ENCODE measurements around the gene DPP7.

The DPP7 gene

DNA sequence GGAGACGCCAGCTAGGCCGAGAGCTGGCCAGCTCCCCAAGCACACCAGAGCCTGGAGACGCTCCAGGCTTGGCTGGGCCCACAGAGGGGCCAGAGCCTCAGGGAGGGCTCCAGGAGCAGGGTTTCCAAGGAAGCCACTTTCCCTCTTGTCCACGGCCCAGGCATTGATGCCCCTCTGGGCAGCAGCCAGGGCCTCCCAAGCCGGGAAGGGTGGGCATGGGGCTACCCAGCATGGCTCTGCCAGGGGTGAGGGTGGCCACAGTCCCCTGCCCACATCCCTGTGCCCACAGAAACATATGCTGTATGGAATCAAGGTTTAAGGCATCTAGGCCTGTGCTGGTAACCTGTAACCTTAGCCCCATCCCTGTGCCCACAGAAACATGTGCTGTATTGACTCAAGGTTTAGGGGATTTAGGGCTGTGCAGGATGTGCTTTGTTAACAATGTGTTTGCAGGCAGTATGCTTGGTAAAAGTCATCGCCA is 1.5 kb upstream of the DPP7 start:
- no peak for DNase-seq (ENCODE audit: low read depth, low spot score)
- H3K4me3 ChIP-seq (ENCODE audit: low read length), result no peak overlapping the region

- no peak for DNase-seq (ENCODE audit: low read depth, low spot score)
- peak overlapping the region; percentile 57 for H3K4me3 ChIP-seq (ENCODE audit: low read length)
Measured at GRCh38 chr9:137115394-137116026, 977 bp upstream of the DPP7 start.

GRCh38 chr9:137114220-137114612 is 317 bp downstream of the DPP7 start:
- peak overlapping the region; percentile 57 for H3K4me3 ChIP-seq (ENCODE audit: low read length)
- DNase-seq (ENCODE audit: low read depth, low spot score), result no peak

DNA sequence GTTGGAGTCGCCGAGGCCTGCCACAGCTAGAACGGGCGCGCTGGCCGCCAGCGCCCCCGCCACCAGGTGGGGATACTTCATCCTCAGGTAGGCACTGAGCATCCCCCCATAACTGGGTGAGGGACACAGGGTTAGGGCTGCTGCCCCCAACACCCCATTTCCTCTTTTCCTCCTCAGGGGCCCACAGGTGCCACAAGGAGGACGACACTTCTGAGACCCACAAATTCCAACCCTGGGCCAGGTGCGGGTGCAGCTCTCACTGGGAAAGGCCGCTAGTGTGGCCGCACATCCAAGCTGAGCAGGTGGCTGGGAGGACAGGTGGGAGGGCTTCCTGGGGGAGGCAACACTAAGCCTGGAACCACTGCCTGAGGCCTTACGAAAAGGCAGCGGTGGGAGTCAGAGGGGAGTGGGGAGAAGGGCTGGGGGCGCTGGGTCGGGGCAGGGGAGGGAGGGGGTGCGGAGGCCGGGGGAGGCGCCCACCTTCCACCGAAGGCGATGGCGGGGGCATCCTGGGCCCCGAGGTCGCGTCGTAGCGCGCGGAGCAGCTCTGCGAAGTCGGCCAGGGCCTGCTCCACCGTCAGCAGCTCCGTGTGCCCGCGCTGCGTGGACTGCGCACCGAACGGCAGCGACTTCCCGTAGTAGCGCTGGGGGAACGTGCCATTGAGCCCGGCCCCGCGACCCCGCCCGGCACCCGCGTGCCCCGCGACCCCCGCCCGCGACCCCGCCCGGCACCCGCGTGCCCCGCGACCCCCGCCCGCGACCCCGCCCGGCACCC is 961 bp downstream of the DPP7 start:
- no peak for DNase-seq (ENCODE audit: low read depth, low spot score)
- no peak overlapping the region; the same call in 1 of the 2 replicates for H3K4me3 ChIP-seq (ENCODE audit: low read length)

- DNase-seq (ENCODE audit: low read depth, low spot score), result no peak
- H3K4me3 ChIP-seq (ENCODE audit: low read length), result no peak overlapping the region
Measured at GRCh38 chr9:137112564-137113384, 1.8 kb downstream of the DPP7 start.

- no peak overlapping the region for H3K4me3 ChIP-seq (ENCODE audit: low read length)
- no peak for DNase-seq (ENCODE audit: low read depth, low spot score)
Measured at GRCh38 chr9:137111788-137112563, 2.6 kb downstream of the DPP7 start.

GRCh38 chr9:137110911-137111787 is 3.4 kb downstream of the DPP7 start:
- no peak overlapping the region for H3K4me3 ChIP-seq (ENCODE audit: low read length)
- DNase-seq (ENCODE audit: low read depth, low spot score), result no peak

DNA sequence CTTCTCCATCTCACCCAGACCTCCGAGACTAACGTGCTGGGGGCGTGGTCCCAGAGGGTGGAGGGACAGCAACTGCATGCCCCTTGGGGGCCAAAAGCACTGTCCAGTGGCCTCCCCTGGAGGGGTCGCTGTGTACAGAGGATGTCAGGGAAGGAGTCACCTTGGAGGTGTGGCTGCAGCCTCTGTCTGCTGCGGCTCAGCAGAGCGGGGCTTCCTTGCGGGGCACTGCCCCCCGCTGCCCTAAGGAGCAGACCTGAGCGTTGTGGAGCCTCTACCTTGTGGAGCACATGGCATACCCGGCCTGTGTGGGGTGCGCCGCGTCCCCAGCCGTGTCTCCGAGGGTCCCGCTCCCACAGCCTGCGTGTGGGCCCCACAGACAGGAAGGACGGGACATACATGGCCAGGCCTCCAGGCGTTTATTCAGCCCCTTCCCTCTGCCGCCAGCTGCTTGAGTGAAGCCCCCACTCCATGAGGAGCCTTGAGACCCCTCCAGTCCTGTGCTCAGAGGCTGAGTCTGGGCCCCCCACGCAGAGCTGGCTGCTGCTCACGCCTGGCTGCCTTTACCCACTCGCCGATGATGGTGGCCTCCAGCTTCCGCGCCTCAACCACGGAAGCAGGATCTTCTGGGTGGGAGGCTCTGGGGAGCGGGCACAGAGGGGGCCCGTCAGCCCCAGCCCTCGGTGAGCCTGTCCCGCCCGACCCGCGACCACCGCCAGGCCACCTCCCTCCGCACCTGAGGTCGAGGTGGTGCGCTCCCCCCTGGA is 4.2 kb downstream of the DPP7 start:
- no peak for DNase-seq (ENCODE audit: low read depth, low spot score)
- H3K4me3 ChIP-seq (ENCODE audit: low read length), result no peak overlapping the region

DNA sequence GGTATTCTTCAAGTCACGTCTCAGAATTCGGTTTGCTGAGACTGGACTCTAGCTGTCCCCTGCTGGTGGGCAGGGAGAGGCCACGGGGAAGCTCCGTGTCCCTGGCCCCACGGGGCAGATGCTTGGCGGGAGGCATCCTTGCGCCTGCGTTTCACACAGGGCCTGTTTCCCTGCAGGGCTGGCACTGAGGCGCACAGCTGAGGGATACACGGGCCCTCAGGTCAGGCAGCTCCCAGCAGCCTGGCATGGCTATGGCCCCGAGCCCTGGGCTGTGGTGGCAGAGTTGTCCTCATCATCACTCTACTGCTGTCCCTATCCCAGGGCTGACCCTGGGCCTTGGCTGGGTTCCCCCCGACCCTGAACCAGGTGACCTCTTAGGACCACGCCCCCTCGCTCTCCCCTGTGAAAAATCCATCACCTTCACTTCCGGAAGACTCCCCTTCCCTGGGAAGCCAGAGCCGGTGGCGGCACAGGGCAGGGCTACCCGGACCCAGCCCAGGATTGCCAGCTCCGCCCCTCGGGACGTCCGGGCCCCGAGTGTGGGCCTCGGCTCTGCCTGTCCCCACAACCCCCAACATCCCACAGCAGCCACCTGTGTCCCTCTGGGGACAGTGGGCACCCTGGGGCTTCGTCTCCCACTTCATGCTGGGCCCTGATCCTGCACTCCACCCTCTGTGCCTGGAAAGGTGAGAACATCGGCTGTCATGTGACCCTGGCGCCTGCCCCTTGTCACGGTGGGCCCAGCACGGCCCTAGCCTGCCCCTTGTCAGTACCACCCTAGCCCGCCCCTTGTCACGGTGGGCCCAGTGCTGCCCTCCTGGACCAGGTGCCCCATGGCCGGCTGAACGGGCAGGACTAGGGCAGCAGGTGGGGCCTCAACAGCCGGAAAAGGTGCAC is 5.0 kb downstream of the DPP7 start:
- no peak overlapping the region for H3K4me3 ChIP-seq (ENCODE audit: low read length)
- DNase-seq (ENCODE audit: low read depth, low spot score), result no peak

DNA sequence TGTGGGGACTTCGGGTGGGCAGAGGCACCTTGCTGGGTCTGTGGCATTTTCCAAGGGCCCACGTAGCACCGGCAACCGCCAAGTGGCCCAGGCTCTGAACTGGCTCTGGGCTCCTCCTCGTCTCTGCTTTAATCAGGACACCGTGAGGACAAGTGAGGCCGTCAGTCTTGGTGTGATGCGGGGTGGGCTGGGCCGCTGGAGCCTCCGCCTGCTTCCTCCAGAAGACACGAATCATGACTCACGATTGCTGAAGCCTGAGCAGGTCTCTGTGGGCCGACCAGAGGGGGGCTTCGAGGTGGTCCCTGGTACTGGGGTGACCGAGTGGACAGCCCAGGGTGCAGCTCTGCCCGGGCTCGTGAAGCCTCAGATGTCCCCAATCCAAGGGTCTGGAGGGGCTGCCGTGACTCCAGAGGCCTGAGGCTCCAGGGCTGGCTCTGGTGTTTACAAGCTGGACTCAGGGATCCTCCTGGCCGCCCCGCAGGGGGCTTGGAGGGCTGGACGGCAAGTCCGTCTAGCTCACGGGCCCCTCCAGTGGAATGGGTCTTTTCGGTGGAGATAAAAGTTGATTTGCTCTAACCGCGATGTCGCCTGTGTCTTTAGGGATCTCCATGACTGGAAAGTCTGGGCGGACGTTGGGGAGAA is 5.8 kb downstream of the DPP7 start:
- DNase-seq (ENCODE audit: low read depth, low spot score), result no peak
- no peak overlapping the region for H3K4me3 ChIP-seq (ENCODE audit: low read length)

- no peak for DNase-seq (ENCODE audit: low read depth, low spot score)
- H3K4me3 ChIP-seq (ENCODE audit: low read length), result no peak overlapping the region
Measured at GRCh38 chr9:137107982-137108381, 6.6 kb downstream of the DPP7 start.

DNA sequence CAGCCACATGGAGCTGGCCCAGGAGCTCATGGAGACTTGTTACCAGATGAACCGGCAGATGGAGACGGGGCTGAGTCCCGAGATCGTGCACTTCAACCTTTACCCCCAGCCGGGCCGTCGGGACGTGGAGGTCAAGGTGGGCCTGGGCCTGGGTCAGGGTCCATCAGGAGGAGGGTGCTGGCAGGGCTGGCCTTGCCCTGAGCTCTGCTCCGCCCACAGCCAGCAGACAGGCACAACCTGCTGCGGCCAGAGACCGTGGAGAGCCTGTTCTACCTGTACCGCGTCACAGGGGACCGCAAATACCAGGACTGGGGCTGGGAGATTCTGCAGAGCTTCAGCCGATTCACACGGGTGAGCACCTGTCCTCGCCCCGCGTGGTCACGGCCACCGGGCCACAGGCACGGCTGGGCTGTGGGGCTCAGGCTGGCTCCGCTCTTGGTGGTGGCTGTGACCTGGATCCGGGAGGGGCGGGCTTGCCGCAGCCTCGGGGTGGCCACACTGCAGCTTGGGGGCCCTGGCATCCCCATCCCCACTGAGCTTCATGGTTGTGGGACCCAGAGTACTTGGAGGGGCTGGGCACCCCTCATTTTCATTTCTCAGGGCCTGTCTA is 7.1 kb downstream of the DPP7 start:
- no peak for DNase-seq (ENCODE audit: low read depth, low spot score)
- H3K4me3 ChIP-seq (ENCODE audit: low read length), result no peak overlapping the region

GRCh38 chr9:137106662-137107250 is 7.8 kb downstream of the DPP7 start:
- no peak for DNase-seq (ENCODE audit: low read depth, low spot score)

GRCh38 chr9:137105814-137106661 is 8.5 kb downstream of the DPP7 start:
- H3K4me3 ChIP-seq (ENCODE audit: low read length), result no peak overlapping the region
- DNase-seq (ENCODE audit: low read depth, low spot score), result no peak

More at GRCh38 chr9:137106662-137107250, 7.8 kb downstream of the DPP7 start:
- no peak overlapping the region for H3K4me3 ChIP-seq (ENCODE audit: low read length)

Data from Jurkat, Clone E6-1 (cell line).